ENCODE data around the gene RNF157. TPM values are rescaled to one million over a fixed set of nuclear protein-coding genes. Genes with fewer than 3 reads are reported as not detected.
A peak's percentile ranks its signal among the peaks of the same experiment; 100 is the strongest.

The RNF157 gene
- total RNA-seq, 1 experiment from 2014 or later: 11.2 TPM

DNA sequence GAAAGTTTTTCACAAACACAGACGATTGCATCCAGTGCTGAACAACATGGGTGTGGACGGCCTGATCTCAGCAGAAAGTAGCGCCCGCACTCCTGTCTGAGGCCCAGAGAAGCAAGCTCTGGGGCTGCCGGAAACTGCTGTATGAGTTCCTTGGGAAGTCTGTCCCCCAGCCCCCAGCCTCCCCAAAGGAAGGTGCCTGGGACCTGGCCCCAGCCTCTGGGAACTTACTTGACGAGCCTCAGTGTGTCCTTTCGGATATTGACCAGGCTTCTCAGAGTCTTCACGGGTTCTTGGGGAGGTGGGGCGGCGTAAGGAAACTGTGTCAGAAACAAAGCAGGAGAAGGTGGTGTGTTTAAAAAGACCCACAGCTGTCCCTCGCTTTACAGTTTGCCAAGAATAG is 66.8 kb downstream of the RNF157 start:
- CTCF ChIA-PET: interaction anchor here (1.3 to 1.8 kb wide), 3 partner anchors 8 to 106 kb away, joined by 5 to 12 read pairs (median 6); no protein-coding TSS in a partner anchor

GRCh38 chr17:76171706-76172105 is 68.6 kb downstream of the RNF157 start:
- POLR2A ChIA-PET: no interaction called here
- ATAC-seq: no peak
- no peak for DNase-seq (ENCODE audit: low spot score)

More for the DNA sequence above, 66.8 kb downstream of the RNF157 start:
- Mint-ChIP-seq H3K27me3 (ENCODE audit: low read depth) (no peaks in the 10 kb centered on the region), H3K36me3 (no peaks in the 10 kb centered on the region), H3K4me1 (peaks cover 11% of the 10 kb centered on the region), H3K27ac (0 out of 2 replicates have a peak overlapping the region, but pooled peaks have one; percentile 11), H3K9me3 (no peaks in the 10 kb centered on the region), H3K4me3 (no peak overlapping the region)
- ATAC-seq: no peak
- DNase-seq (ENCODE audit: low spot score): no peak
- POLR2A ChIA-PET: interaction anchor here (0.6 kb wide), 1 partner anchor 19 kb away, joined by 5 read pairs; no protein-coding TSS in a partner anchor
- TF ChIP-seq, protein P1, sequence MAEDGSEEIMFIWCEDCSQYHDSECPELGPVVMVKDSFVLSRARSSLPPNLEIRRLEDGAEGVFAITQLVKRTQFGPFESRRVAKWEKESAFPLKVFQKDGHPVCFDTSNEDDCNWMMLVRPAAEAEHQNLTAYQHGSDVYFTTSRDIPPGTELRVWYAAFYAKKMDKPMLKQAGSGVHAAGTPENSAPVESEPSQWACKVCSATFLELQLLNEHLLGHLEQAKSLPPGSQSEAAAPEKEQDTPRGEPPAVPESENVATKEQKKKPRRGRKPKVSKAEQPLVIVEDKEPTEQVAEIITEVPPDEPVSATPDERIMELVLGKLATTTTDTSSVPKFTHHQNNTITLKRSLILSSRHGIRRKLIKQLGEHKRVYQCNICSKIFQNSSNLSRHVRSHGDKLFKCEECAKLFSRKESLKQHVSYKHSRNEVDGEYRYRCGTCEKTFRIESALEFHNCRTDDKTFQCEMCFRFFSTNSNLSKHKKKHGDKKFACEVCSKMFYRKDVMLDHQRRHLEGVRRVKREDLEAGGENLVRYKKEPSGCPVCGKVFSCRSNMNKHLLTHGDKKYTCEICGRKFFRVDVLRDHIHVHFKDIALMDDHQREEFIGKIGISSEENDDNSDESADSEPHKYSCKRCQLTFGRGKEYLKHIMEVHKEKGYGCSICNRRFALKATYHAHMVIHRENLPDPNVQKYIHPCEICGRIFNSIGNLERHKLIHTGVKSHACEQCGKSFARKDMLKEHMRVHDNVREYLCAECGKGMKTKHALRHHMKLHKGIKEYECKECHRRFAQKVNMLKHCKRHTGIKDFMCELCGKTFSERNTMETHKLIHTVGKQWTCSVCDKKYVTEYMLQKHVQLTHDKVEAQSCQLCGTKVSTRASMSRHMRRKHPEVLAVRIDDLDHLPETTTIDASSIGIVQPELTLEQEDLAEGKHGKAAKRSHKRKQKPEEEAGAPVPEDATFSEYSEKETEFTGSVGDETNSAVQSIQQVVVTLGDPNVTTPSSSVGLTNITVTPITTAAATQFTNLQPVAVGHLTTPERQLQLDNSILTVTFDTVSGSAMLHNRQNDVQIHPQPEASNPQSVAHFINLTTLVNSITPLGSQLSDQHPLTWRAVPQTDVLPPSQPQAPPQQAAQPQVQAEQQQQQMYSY (CRISPR knock-in tag; IDR thresholded peaks at IDR 0.05): no peak
- TF ChIP-seq OVOL2 (CRISPR knock-in tag; IDR thresholded peaks at IDR 0.05; ENCODE audit: borderline replicate concordance) (no peak), ELF4 (CRISPR knock-in tag; IDR thresholded peaks at IDR 0.05; ENCODE audit: low read depth) (no peak), ZNF512 (CRISPR knock-in tag; IDR thresholded peaks at IDR 0.05; ENCODE audit: borderline replicate concordance) (no peak), ZNF423 (CRISPR knock-in tag; IDR thresholded peaks at IDR 0.05) (no peak), ZNF219 (CRISPR knock-in tag; IDR thresholded peaks at IDR 0.05; ENCODE audit: borderline replicate concordance) (no peak)

GRCh38 chr17:76170114-76170513 is 70.2 kb downstream of the RNF157 start:
- ATAC-seq (no peak), DNase-seq (ENCODE audit: low spot score) (no peak)
- Mint-ChIP-seq H3K4me1 (peaks cover 3% of the 10 kb centered on the region; the same call in 1 of the 2 replicates), H3K4me3 (no peak overlapping the region), H3K36me3 (no peaks in the 10 kb centered on the region), H3K27me3 (ENCODE audit: low read depth) (no peaks in the 10 kb centered on the region), H3K9me3 (no peaks in the 10 kb centered on the region), H3K27ac (no peak overlapping the region)
- POLR2A ChIA-PET: no interaction called here
- CTCF ChIA-PET: interaction anchor here (0.8 to 1.5 kb wide), 4 partner anchors 9 to 110 kb away, joined by 3 to 6 read pairs (median 4); no protein-coding TSS in a partner anchor
- TF ChIP-seq CTCF (IDR thresholded peaks at IDR 0.05) (no peak), SMAD4 (CRISPR knock-in tag; IDR thresholded peaks at IDR 0.05) (no peak), RORB (CRISPR knock-in tag; IDR thresholded peaks at IDR 0.05) (no peak), OVOL2 (CRISPR knock-in tag; IDR thresholded peaks at IDR 0.05; ENCODE audit: borderline replicate concordance) (no peak), ZNF416 (CRISPR knock-in tag; IDR thresholded peaks at IDR 0.05) (no peak), HMGXB4 (CRISPR knock-in tag; IDR thresholded peaks at IDR 0.05) (no peak), ATF2 (CRISPR knock-in tag; IDR thresholded peaks at IDR 0.05; ENCODE audit: borderline replicate concordance, low read depth) (no peak), TEAD1 (CRISPR knock-in tag; IDR thresholded peaks at IDR 0.05) (no peak), GRHL2 (CRISPR knock-in tag; IDR thresholded peaks at IDR 0.05; ENCODE audit: insufficient replicate concordance, severe bottlenecking) (no peak)
- TF ChIP-seq, protein P2, sequence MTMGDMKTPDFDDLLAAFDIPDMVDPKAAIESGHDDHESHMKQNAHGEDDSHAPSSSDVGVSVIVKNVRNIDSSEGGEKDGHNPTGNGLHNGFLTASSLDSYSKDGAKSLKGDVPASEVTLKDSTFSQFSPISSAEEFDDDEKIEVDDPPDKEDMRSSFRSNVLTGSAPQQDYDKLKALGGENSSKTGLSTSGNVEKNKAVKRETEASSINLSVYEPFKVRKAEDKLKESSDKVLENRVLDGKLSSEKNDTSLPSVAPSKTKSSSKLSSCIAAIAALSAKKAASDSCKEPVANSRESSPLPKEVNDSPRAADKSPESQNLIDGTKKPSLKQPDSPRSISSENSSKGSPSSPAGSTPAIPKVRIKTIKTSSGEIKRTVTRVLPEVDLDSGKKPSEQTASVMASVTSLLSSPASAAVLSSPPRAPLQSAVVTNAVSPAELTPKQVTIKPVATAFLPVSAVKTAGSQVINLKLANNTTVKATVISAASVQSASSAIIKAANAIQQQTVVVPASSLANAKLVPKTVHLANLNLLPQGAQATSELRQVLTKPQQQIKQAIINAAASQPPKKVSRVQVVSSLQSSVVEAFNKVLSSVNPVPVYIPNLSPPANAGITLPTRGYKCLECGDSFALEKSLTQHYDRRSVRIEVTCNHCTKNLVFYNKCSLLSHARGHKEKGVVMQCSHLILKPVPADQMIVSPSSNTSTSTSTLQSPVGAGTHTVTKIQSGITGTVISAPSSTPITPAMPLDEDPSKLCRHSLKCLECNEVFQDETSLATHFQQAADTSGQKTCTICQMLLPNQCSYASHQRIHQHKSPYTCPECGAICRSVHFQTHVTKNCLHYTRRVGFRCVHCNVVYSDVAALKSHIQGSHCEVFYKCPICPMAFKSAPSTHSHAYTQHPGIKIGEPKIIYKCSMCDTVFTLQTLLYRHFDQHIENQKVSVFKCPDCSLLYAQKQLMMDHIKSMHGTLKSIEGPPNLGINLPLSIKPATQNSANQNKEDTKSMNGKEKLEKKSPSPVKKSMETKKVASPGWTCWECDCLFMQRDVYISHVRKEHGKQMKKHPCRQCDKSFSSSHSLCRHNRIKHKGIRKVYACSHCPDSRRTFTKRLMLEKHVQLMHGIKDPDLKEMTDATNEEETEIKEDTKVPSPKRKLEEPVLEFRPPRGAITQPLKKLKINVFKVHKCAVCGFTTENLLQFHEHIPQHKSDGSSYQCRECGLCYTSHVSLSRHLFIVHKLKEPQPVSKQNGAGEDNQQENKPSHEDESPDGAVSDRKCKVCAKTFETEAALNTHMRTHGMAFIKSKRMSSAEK (CRISPR knock-in tag; IDR thresholded peaks at IDR 0.05; ENCODE audit: borderline replicate concordance): no peak

More at GRCh38 chr17:76171706-76172105, 68.6 kb downstream of the RNF157 start:
- Mint-ChIP-seq H3K4me3 (no peak overlapping the region), H3K9me3 (no peaks in the 10 kb centered on the region), H3K36me3 (no peaks in the 10 kb centered on the region), H3K27ac (no peak overlapping the region), H3K4me1 (peaks cover 11% of the 10 kb centered on the region), H3K27me3 (ENCODE audit: low read depth) (no peaks in the 10 kb centered on the region)
- TF ChIP-seq CREM (CRISPR knock-in tag; IDR thresholded peaks at IDR 0.05) (no peak), RELA (CRISPR knock-in tag; IDR thresholded peaks at IDR 0.05; ENCODE audit: borderline replicate concordance) (no peak), OVOL2 (CRISPR knock-in tag; IDR thresholded peaks at IDR 0.05; ENCODE audit: borderline replicate concordance) (no peak)
- CTCF ChIA-PET: interaction anchor here (1.4 kb wide), 1 partner anchor 10 kb away, joined by 8 read pairs; no protein-coding TSS in a partner anchor
